Measurements from ENCODE around the gene FZR1.

- no peak for TF ChIP-seq REST (IDR thresholded peaks at IDR 0.05)
- no peak for TF ChIP-seq CHD2 (IDR thresholded peaks at IDR 0.05; ENCODE audit: low read length, partially characterized antibody)
- no peak for TF ChIP-seq RCOR1 (IDR thresholded peaks at IDR 0.05; ENCODE audit: low read depth, low read length)
- TF ChIP-seq, protein P1, sequence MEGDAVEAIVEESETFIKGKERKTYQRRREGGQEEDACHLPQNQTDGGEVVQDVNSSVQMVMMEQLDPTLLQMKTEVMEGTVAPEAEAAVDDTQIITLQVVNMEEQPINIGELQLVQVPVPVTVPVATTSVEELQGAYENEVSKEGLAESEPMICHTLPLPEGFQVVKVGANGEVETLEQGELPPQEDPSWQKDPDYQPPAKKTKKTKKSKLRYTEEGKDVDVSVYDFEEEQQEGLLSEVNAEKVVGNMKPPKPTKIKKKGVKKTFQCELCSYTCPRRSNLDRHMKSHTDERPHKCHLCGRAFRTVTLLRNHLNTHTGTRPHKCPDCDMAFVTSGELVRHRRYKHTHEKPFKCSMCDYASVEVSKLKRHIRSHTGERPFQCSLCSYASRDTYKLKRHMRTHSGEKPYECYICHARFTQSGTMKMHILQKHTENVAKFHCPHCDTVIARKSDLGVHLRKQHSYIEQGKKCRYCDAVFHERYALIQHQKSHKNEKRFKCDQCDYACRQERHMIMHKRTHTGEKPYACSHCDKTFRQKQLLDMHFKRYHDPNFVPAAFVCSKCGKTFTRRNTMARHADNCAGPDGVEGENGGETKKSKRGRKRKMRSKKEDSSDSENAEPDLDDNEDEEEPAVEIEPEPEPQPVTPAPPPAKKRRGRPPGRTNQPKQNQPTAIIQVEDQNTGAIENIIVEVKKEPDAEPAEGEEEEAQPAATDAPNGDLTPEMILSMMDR (IDR thresholded peaks at IDR 0.05) = no peak
- no peak for TF ChIP-seq CBX8 (IDR thresholded peaks at IDR 0.05)
- no peak for TF ChIP-seq KDM1A (IDR thresholded peaks at IDR 0.05; ENCODE audit: low read depth)
- TF ChIP-seq RFX5 (IDR thresholded peaks at IDR 0.05) = no peak
- no peak for TF ChIP-seq POLR2A (IDR thresholded peaks at IDR 0.05; ENCODE audit: low read length)
- no peak for TF ChIP-seq CBX2 (IDR thresholded peaks at IDR 0.05; ENCODE audit: borderline replicate concordance, low read depth)
- TF ChIP-seq JUN (IDR thresholded peaks at IDR 0.05) = no peak
- TF ChIP-seq, protein P2, sequence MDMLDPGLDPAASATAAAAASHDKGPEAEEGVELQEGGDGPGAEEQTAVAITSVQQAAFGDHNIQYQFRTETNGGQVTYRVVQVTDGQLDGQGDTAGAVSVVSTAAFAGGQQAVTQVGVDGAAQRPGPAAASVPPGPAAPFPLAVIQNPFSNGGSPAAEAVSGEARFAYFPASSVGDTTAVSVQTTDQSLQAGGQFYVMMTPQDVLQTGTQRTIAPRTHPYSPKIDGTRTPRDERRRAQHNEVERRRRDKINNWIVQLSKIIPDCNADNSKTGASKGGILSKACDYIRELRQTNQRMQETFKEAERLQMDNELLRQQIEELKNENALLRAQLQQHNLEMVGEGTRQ (IDR thresholded peaks at IDR 0.05) = no peak
- TF ChIP-seq TP53 (CRISPR knock-in tag; IDR thresholded peaks at IDR 0.05) = no peak
- TF ChIP-seq GATA3 (IDR thresholded peaks at IDR 0.05; ENCODE audit: borderline replicate concordance) = no peak
- no peak for TF ChIP-seq NFE2L2 (conservative IDR thresholded peaks at IDR 0.05; ENCODE audit: low read length)
Observed at GRCh38 chr19:3513229-3514140, 7.4 kb downstream of the FZR1 start.

Data from A549 (cell line).